CD14-positive monocyte (primary cell): ENCODE measurements around the gene OLFML2B. TPM values are rescaled to one million over a fixed set of nuclear protein-coding genes. Genes with fewer than 3 reads are reported as not detected.

ENCODE experiments used
- DNase-seq, 3 donors: peaks; one replicate each; pipeline ENCODE4 v3.0.0-alpha.2; 2011 to 2022
- H2AFZ ChIP-seq: 2 replicates; pipeline ENCODE4 v1.6.0; 2012; ENCODE audit warnings: mild to moderate bottlenecking, low read depth, low read length, inconsistent platforms; ENCODE audit not compliant: insufficient read depth, poor library complexity, severe bottlenecking
- H3K27ac ChIP-seq, 2 donors: 1 replicate in 1 of 2; 2 replicates in 1 of 2; pipeline ENCODE4 v1.5.1; 2012 to 2013; ENCODE audit warnings: low read length in 2 of 2, control low read depth in 1 of 2, inconsistent platforms in 1 of 2, low read depth in 1 of 2, mild to moderate bottlenecking in 1 of 2
- H3K27me3 ChIP-seq, 2 donors: one replicate each; pipeline versions ENCODE4 v1.6.0 to v1.6.1; 2011 to 2013; ENCODE audit warnings: low read length in 2 of 2; ENCODE audit not compliant: control insufficient read depth in 2 of 2, insufficient read depth in 2 of 2
- H3K36me3 ChIP-seq, 2 donors: replicated peaks in 1 of 2; 1 replicate in 1 of 2; 2 replicates in 1 of 2; pipeline versions ENCODE4 v1.5.1 to v1.6.1; 2012 to 2013; ENCODE audit warnings: low read length in 2 of 2, control low read depth in 1 of 2, inconsistent platforms in 1 of 2, mild to moderate bottlenecking in 1 of 2; ENCODE audit not compliant: insufficient read depth in 2 of 2, control insufficient read depth in 1 of 2
- H3K4me1 ChIP-seq, 2 donors: 1 replicate in 1 of 2; 2 replicates in 1 of 2; pipeline versions ENCODE4 v1.5.1 to v1.6.1; 2012 to 2013; ENCODE audit warnings: low read length in 2 of 2, control low read depth in 1 of 2, inconsistent platforms in 1 of 2, mild to moderate bottlenecking in 1 of 2, moderate library complexity in 1 of 2; ENCODE audit not compliant: insufficient read depth in 2 of 2, control insufficient read depth in 1 of 2
- H3K4me2 ChIP-seq: replicated peaks from 2 replicates; pipeline ENCODE3; 2012; ENCODE audit warnings: low read length, moderate library complexity, mild to moderate bottlenecking; ENCODE audit not compliant: poor library complexity, severe bottlenecking; ENCODE audit errors: extremely low read depth
- H3K4me3 ChIP-seq, 3 experiments: fragments of 200-600 bp in 1 of 3; sonication (generic) in 1 of 3; replicated peaks in 1 of 3; 1 replicate in 2 of 3; 2 replicates in 1 of 3; pipeline ENCODE4 v1.5.1; 2011 to 2013; ENCODE audit warnings: low read length in 3 of 3, mild to moderate bottlenecking in 3 of 3, control low read depth in 2 of 3, low read depth in 2 of 3, inconsistent platforms in 1 of 3, moderate library complexity in 1 of 3
- H3K79me2 ChIP-seq: 2 replicates; pipeline ENCODE4 v1.6.0; 2012; ENCODE audit warnings: mild to moderate bottlenecking, control low read depth, inconsistent platforms, low read length, moderate library complexity; ENCODE audit not compliant: insufficient read depth
- H3K9ac ChIP-seq: 2 replicates; pipeline ENCODE4 v1.6.0; 2017; ENCODE audit warnings: low read length, mild to moderate bottlenecking; ENCODE audit not compliant: insufficient read depth, poor library complexity, severe bottlenecking
- H3K9me3 ChIP-seq, 2 donors: replicated peaks in 1 of 2; 1 replicate in 1 of 2; 2 replicates in 1 of 2; pipeline versions ENCODE4 v1.5.1 to v1.6.1; 2012 to 2013; ENCODE audit warnings: low read length in 2 of 2, control low read depth in 1 of 2; ENCODE audit not compliant: control insufficient read depth in 1 of 2, insufficient read depth in 1 of 2
- H4K20me1 ChIP-seq: 2 replicates; pipeline ENCODE4 v1.6.0; 2012; ENCODE audit warnings: mild to moderate bottlenecking, low read length, control low read depth, moderate library complexity; ENCODE audit not compliant: insufficient read depth
- H3K27ac Mint-ChIP-seq, 7 donors: one replicate each; pipeline ENCODE4 v1.8.0; 2020; ENCODE audit warnings: mild to moderate bottlenecking in 7 of 7, mixed read lengths in 7 of 7, moderate library complexity in 6 of 7, inconsistent platforms in 2 of 7
- H3K27me3 Mint-ChIP-seq, 3 donors: one replicate each; pipeline ENCODE4 v1.8.0; 2021 to 2022; ENCODE audit warnings: low read depth in 3 of 3, mild to moderate bottlenecking in 3 of 3, mixed read lengths in 3 of 3, moderate library complexity in 3 of 3, inconsistent platforms in 1 of 3
- H3K36me3 Mint-ChIP-seq, 2 donors: one replicate each; pipeline ENCODE4 v1.8.0; 2020; ENCODE audit warnings: mixed read lengths in 2 of 2, inconsistent platforms in 1 of 2, mild to moderate bottlenecking in 1 of 2
- H3K4me1 Mint-ChIP-seq: one replicate; pipeline ENCODE4 v1.8.0; 2020; ENCODE audit warnings: mild to moderate bottlenecking, mixed read lengths
- H3K4me3 Mint-ChIP-seq, 2 donors: one replicate each; pipeline ENCODE4 v1.8.0; 2020; ENCODE audit warnings: mild to moderate bottlenecking in 2 of 2, mixed read lengths in 2 of 2, moderate library complexity in 1 of 2
- H3K9me3 Mint-ChIP-seq, 7 donors: one replicate each; pipeline ENCODE4 v1.8.0; 2020 to 2022; ENCODE audit warnings: mixed read lengths in 7 of 7, mild to moderate bottlenecking in 6 of 7, moderate library complexity in 6 of 7, inconsistent platforms in 2 of 7
- whole genome bisulfite sequencing: methylation state at CpG from one replicate; pipeline ENCODE4 v1.1.5; 2013; ENCODE audit warnings: missing lambda C conversion rate; ENCODE audit not compliant: insufficient coverage; 5-methylcytosine and 5-hydroxymethylcytosine counted together
- intact Hi-C, 2 donors: fragments of 100-400 bp; cut with micrococcal nuclease; formaldehyde crosslinking; loops; one replicate each; pipeline versions ENCODE4 v1.15.0 to v1.15.1; 2023
- polyA plus RNA-seq, 3 donors: library from polyadenylated mRNA; depleted of rRNA in 1 of 3; unstranded in 2 of 3; stranded (reverse) in 1 of 3; fragments of 300-500 nt in 2 of 3; fragments of >200 nt in 1 of 3; fragmentation: Illumina TruSeq in 2 of 3; gene quantifications; 1 replicate in 2 of 3; 2 replicates in 1 of 3; pipeline ENCODE4 v1.2.3, GENCODE V29; 2012 to 2021
- TF ChIP-seq, protein P1 (sequence below): fragments of 200-600 bp; IDR thresholded peaks from one replicate; pipeline ENCODE4 v1.8.0; 2022; ENCODE audit warnings: antibody characterized with exemption, mild to moderate bottlenecking

The OLFML2B gene
- polyA plus RNA-seq, 3 donors = 0.66 to 1.4 (median 0.95) TPM

DNA sequence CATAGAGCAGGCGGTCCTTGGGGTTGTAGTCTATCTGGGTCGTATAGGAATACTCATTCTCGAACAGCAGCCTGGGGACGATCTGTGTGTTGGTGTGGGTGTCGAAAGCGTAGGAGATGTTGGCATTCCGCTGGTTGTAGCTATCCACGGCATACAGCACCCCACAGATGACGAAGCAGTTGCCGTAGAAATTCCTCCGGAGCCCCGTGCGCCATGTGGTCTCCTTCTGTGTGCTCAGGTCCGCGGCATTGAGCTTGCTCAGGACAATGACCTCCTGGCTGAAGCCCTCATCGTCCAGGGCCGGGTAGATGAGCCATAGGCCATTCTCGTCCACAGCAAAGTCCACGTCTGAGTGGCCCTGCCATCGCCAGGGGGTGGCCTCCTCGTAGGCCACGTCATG is 39.9 kb downstream of the OLFML2B start:
- Mint-ChIP-seq H3K4me3 (no peak overlapping the region), H3K4me1 (peaks cover 18% of the 10 kb centered on the region), H3K9me3 (peaks cover 7 to 14% (median 11%) of the 10 kb centered on the region in 7 donors), H3K27ac (no peak overlapping the region), H3K36me3 (peaks cover 4 to 10% of the 10 kb centered on the region in 2 donors), H3K27me3 (peaks cover 2 to 3% (median 2%) of the 10 kb centered on the region in 3 donors)
- Histone ChIP-seq H3K9me3 (peaks cover 12 to 13% of the 10 kb centered on the region in 2 donors), H3K79me2 (no peaks in the 10 kb centered on the region), H3K4me2 (no peak overlapping the region), H3K36me3 (no peaks in the 10 kb centered on the region), H3K9ac (no peak overlapping the region), H3K4me1 (peaks cover 8 to 10% of the 10 kb centered on the region in 2 donors), H4K20me1 (no peaks in the 10 kb centered on the region), H3K27ac (no peak overlapping the region), H2AFZ (no peak overlapping the region), H3K4me3 (no peak overlapping the region), H3K27me3 (no peaks in the 10 kb centered on the region)
- TF ChIP-seq, protein P1, sequence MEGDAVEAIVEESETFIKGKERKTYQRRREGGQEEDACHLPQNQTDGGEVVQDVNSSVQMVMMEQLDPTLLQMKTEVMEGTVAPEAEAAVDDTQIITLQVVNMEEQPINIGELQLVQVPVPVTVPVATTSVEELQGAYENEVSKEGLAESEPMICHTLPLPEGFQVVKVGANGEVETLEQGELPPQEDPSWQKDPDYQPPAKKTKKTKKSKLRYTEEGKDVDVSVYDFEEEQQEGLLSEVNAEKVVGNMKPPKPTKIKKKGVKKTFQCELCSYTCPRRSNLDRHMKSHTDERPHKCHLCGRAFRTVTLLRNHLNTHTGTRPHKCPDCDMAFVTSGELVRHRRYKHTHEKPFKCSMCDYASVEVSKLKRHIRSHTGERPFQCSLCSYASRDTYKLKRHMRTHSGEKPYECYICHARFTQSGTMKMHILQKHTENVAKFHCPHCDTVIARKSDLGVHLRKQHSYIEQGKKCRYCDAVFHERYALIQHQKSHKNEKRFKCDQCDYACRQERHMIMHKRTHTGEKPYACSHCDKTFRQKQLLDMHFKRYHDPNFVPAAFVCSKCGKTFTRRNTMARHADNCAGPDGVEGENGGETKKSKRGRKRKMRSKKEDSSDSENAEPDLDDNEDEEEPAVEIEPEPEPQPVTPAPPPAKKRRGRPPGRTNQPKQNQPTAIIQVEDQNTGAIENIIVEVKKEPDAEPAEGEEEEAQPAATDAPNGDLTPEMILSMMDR = no peak
- 99% methylated on average over 22 of the region's 22 CpGs for WGBS
- no peak for DNase-seq
- intact Hi-C loops = no loop called here

DNA sequence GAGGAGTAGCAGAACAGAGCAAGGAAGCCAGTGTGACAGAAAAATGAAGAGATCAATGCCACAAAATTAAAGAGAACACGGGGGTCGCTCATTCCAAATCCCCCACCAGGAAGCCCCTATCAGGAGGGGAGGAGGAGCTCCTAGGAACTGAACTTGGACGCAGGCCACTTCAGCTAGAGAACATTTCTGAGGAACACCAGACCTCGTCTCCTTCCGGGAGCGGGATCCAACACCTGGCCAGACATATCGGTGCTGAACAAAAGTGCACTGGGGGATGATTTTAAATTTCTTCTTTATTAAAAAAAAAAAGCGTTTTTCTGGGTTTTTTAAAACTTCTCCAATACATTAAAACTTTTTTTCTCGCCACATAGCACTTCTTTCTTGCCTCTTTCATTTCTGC is 40.8 kb downstream of the OLFML2B start:
- Histone ChIP-seq H3K4me2 (no peak overlapping the region), H4K20me1 (no peaks in the 10 kb centered on the region), H3K9me3 (peaks cover 12% of the 10 kb centered on the region in 2 donors), H3K4me1 (peaks cover 0 to 2% of the 10 kb centered on the region in 2 donors), H3K4me3 (no peak overlapping the region), H2AFZ (no peak overlapping the region), H3K27me3 (no peaks in the 10 kb centered on the region), H3K9ac (no peak overlapping the region), H3K79me2 (no peaks in the 10 kb centered on the region), H3K36me3 (no peaks in the 10 kb centered on the region), H3K27ac (no peak overlapping the region)
- DNase-seq = no peak
- TF ChIP-seq, protein P1 = no peak
- H3K27ac Mint-ChIP-seq = peak overlapping the region in 1 of 7 donors; percentile 1
- peaks cover 1 to 2% (median 2%) of the 10 kb centered on the region in 3 donors for H3K27me3 Mint-ChIP-seq
- WGBS = 100% methylated on average over 2 of the region's 9 CpGs
- H3K9me3 Mint-ChIP-seq = peaks cover 7 to 12% (median 10%) of the 10 kb centered on the region in 7 donors
- H3K4me3 Mint-ChIP-seq = no peak overlapping the region
- intact Hi-C loops = no loop called here
- peaks cover 4 to 10% of the 10 kb centered on the region in 2 donors for H3K36me3 Mint-ChIP-seq
- peaks cover 10% of the 10 kb centered on the region for H3K4me1 Mint-ChIP-seq
